Adipocyte (in vitro differentiated cells): Measurements from ENCODE around the gene ZBTB7C.

ENCODE experiments used
- DNase-seq: peaks from one replicate; pipeline ENCODE4 v3.0.0-alpha.2; 2015; ENCODE audit warnings: low read depth
- H3K27me3 ChIP-seq: replicated peaks from 2 replicates; pipeline ENCODE4 v1.7.0; 2013; ENCODE audit warnings: mild to moderate bottlenecking, low read length, moderate library complexity; ENCODE audit not compliant: control insufficient read depth, insufficient read depth
- H3K36me3 ChIP-seq: 2 replicates; pipeline ENCODE4 v1.7.0; 2013; ENCODE audit warnings: low read length, mild to moderate bottlenecking, moderate library complexity; ENCODE audit not compliant: control insufficient read depth, insufficient read depth, severe bottlenecking
- H3K4me1 ChIP-seq: 2 replicates; pipeline ENCODE4 v1.7.0; 2013; ENCODE audit warnings: mild to moderate bottlenecking, low read length, moderate library complexity; ENCODE audit not compliant: control insufficient read depth, insufficient read depth
- H3K4me3 ChIP-seq: 2 replicates; pipeline ENCODE4 v1.7.0; 2013; ENCODE audit warnings: mild to moderate bottlenecking, low read length, moderate library complexity
- H3K9ac ChIP-seq: 2 replicates; pipeline ENCODE4 v1.7.0; 2013; ENCODE audit warnings: mild to moderate bottlenecking, low read length, moderate library complexity
- H3K9me3 ChIP-seq: 2 replicates; pipeline ENCODE4 v1.7.0; 2013; ENCODE audit warnings: mild to moderate bottlenecking, low read length, moderate library complexity; ENCODE audit not compliant: control insufficient read depth

Gene ZBTB7C

GRCh38 chr18:48007955-48008701, 401.1 kb downstream of the ZBTB7C start:
- peak; percentile 76 for DNase-seq
- peak overlapping the region; percentile 73 for H3K9ac ChIP-seq
- peaks cover 7% of the 10 kb centered on the region for H3K4me1 ChIP-seq
- H3K4me3 ChIP-seq = peak overlapping the region; percentile 80
- no peaks in the 10 kb centered on the region for H3K9me3 ChIP-seq
- no peaks in the 10 kb centered on the region for H3K36me3 ChIP-seq
- peaks cover 26% of the 10 kb centered on the region for H3K27me3 ChIP-seq

- Histone ChIP-seq H3K36me3 (no peaks in the 10 kb centered on the region), H3K27me3 (peaks cover 26% of the 10 kb centered on the region), H3K4me1 (peaks cover 14% of the 10 kb centered on the region), H3K4me3 (peak overlapping the region; percentile 79), H3K9me3 (no peaks in the 10 kb centered on the region), H3K9ac (no peak overlapping the region)
- no peak for DNase-seq
Measured at GRCh38 chr18:48007381-48007780, 401.8 kb downstream of the ZBTB7C start.

- Histone ChIP-seq H3K36me3 (no peaks in the 10 kb centered on the region), H3K27me3 (peaks cover 21% of the 10 kb centered on the region), H3K4me1 (peaks cover 15% of the 10 kb centered on the region), H3K4me3 (no peak overlapping the region), H3K9ac (no peak overlapping the region), H3K9me3 (no peaks in the 10 kb centered on the region)
- no peak for DNase-seq
Measured at GRCh38 chr18:48006415-48007175, 402.6 kb downstream of the ZBTB7C start.

GRCh38 chr18:48004577-48004976, 404.6 kb downstream of the ZBTB7C start:
- Histone ChIP-seq H3K27me3 (peaks cover 10% of the 10 kb centered on the region), H3K4me1 (peaks cover 15% of the 10 kb centered on the region), H3K9me3 (no peaks in the 10 kb centered on the region), H3K4me3 (no peak overlapping the region), H3K36me3 (no peaks in the 10 kb centered on the region), H3K9ac (no peak overlapping the region)
- DNase-seq = no peak

GRCh38 chr18:48003426-48004349, 405.5 kb downstream of the ZBTB7C start:
- H3K9me3 ChIP-seq = no peaks in the 10 kb centered on the region
- DNase-seq = peak; percentile 22
- no peaks in the 10 kb centered on the region for H3K36me3 ChIP-seq
- peaks cover 15% of the 10 kb centered on the region for H3K4me1 ChIP-seq
- no peak overlapping the region for H3K9ac ChIP-seq
- no peak overlapping the region for H3K4me3 ChIP-seq
- H3K27me3 ChIP-seq = peaks cover 5% of the 10 kb centered on the region

GRCh38 chr18:48002933-48003365, 406.2 kb downstream of the ZBTB7C start:
- Histone ChIP-seq H3K4me1 (peaks cover 15% of the 10 kb centered on the region), H3K9me3 (no peaks in the 10 kb centered on the region), H3K9ac (no peak overlapping the region), H3K36me3 (no peaks in the 10 kb centered on the region), H3K27me3 (peaks cover 5% of the 10 kb centered on the region), H3K4me3 (no peak overlapping the region)
- peak; percentile 53 for DNase-seq

- Histone ChIP-seq H3K36me3 (no peaks in the 10 kb centered on the region), H3K27me3 (no peaks in the 10 kb centered on the region)
Measured at GRCh38 chr18:48000701-48001100, 408.5 kb downstream of the ZBTB7C start.

GRCh38 chr18:47999801-48000248, 409.4 kb downstream of the ZBTB7C start:
- H3K27me3 ChIP-seq = no peaks in the 10 kb centered on the region
- DNase-seq = no peak
- peaks cover 11% of the 10 kb centered on the region for H3K9me3 ChIP-seq
- no peak overlapping the region for H3K9ac ChIP-seq
- H3K4me1 ChIP-seq = peaks cover 15% of the 10 kb centered on the region
- H3K36me3 ChIP-seq = no peaks in the 10 kb centered on the region
- no peak overlapping the region for H3K4me3 ChIP-seq

More at GRCh38 chr18:48000701-48001100, 408.5 kb downstream of the ZBTB7C start:
- Histone ChIP-seq H3K4me1 (peaks cover 15% of the 10 kb centered on the region), H3K4me3 (no peak overlapping the region), H3K9ac (no peak overlapping the region), H3K9me3 (peaks cover 11% of the 10 kb centered on the region)
- DNase-seq = no peak

GRCh38 chr18:47997338-47997780, 411.8 kb downstream of the ZBTB7C start:
- no peak for DNase-seq

GRCh38 chr18:47996091-47996541, 413.1 kb downstream of the ZBTB7C start:
- no peak for DNase-seq
- Histone ChIP-seq H3K27me3 (peaks cover 8% of the 10 kb centered on the region), H3K4me3 (no peak overlapping the region), H3K4me1 (no peaks in the 10 kb centered on the region), H3K9me3 (peaks cover 11% of the 10 kb centered on the region), H3K9ac (no peak overlapping the region), H3K36me3 (no peaks in the 10 kb centered on the region)

More at GRCh38 chr18:47997338-47997780, 411.8 kb downstream of the ZBTB7C start:
- Histone ChIP-seq H3K27me3 (no peaks in the 10 kb centered on the region), H3K4me1 (peaks cover under 1% of the 10 kb centered on the region), H3K36me3 (no peaks in the 10 kb centered on the region), H3K4me3 (no peak overlapping the region), H3K9ac (no peak overlapping the region), H3K9me3 (peaks cover 11% of the 10 kb centered on the region)
